HepG2 (cell line): ENCODE data around the gene GPATCH2. TPM values are rescaled to one million over a fixed set of nuclear protein-coding genes. Genes with fewer than 3 reads are reported as not detected.

Experiments used
- ASH2L ChIP-seq: fragments of 300-600, 200-600 bp; sonication (generic); IDR thresholded peaks from 2 replicates; pipeline ENCODE4 v1.7.0; 2017; ENCODE audit warnings: low read depth, mild to moderate bottlenecking, moderate library complexity, mixed read lengths, low read length; ENCODE audit not compliant: insufficient read length
- BHLHE40 ChIP-seq: IDR thresholded peaks from 2 replicates; pipeline ENCODE4 v1.6.1; 2011; ENCODE audit warnings: low read length, improper control_type of control experiment
- CENPBD1 ChIP-seq: sonication (generic); formaldehyde crosslinking; IDR thresholded peaks from 2 replicates; pipeline ENCODE4 v1.8.0; 2022; ENCODE audit warnings: missing genetic modification reagents, low read depth, mild to moderate bottlenecking, borderline replicate concordance
- GATAD2A ChIP-seq: IDR thresholded peaks from 2 replicates; pipeline ENCODE4 v1.6.1; 2016
- HIVEP1 ChIP-seq: sonication (generic); formaldehyde crosslinking; IDR thresholded peaks from 2 replicates; pipeline ENCODE4 v1.4.0; 2020; ENCODE audit warnings: mild to moderate bottlenecking, missing genetic modification reagents
- HNRNPL ChIP-seq: fragments of 200-400 bp; formaldehyde crosslinking; IDR thresholded peaks from 2 replicates; pipeline ENCODE4 v1.6.1; 2017; ENCODE audit warnings: mild to moderate bottlenecking, low read depth, low read length
- NFE2L1 ChIP-seq: sonication (generic); formaldehyde crosslinking; IDR thresholded peaks from 2 replicates; pipeline ENCODE4 v1.4.0; 2020; ENCODE audit warnings: missing genetic modification reagents, mild to moderate bottlenecking, borderline replicate concordance
- PPARG ChIP-seq: conservative IDR thresholded peaks from 2 replicates; pipeline ENCODE4 v1.6.1; 2016; ENCODE audit warnings: missing biosample characterization, missing genetic modification reagents
- PRPF4 ChIP-seq: fragments of 200-400 bp; formaldehyde crosslinking; IDR thresholded peaks from 2 replicates; pipeline ENCODE4 v1.6.1; 2016; ENCODE audit warnings: low read length, low read depth; ENCODE audit not compliant: poor library complexity, severe bottlenecking
- SAP130 ChIP-seq: IDR thresholded peaks from 2 replicates; pipeline ENCODE4 v1.6.1; 2016; ENCODE audit warnings: low read depth
- SNAPC4 ChIP-seq: sonication (generic); formaldehyde crosslinking; IDR thresholded peaks from 2 replicates; pipeline ENCODE4 v1.4.0; 2020; ENCODE audit warnings: mild to moderate bottlenecking, missing genetic modification reagents
- ZFP36L1 ChIP-seq: sonication (generic); formaldehyde crosslinking; IDR thresholded peaks from 2 replicates; pipeline ENCODE4 v1.8.0; 2022; ENCODE audit warnings: mild to moderate bottlenecking, missing genetic modification reagents, moderate library complexity
- ZNF460 ChIP-seq: sonication (generic); formaldehyde crosslinking; IDR thresholded peaks from 2 replicates; pipeline ENCODE4 v1.5.1; 2020; ENCODE audit warnings: missing genetic modification reagents, mild to moderate bottlenecking, borderline replicate concordance
- ZNF839 ChIP-seq: sonication (generic); formaldehyde crosslinking; IDR thresholded peaks from 2 replicates; pipeline ENCODE4 v1.4.0; 2020; ENCODE audit warnings: missing genetic modification reagents, mild to moderate bottlenecking, borderline replicate concordance
- ZNF879 ChIP-seq: sonication (generic); formaldehyde crosslinking; IDR thresholded peaks from 2 replicates; pipeline ENCODE4 v1.8.1; 2023; ENCODE audit warnings: missing genetic modification reagents
- ZNF883 ChIP-seq: sonication (generic); formaldehyde crosslinking; IDR thresholded peaks from 2 replicates; pipeline ENCODE4 v1.5.1; 2020; ENCODE audit warnings: mild to moderate bottlenecking, missing genetic modification reagents; ENCODE audit errors: not compliant biosample characterization
- ZSCAN31 ChIP-seq: sonication (generic); formaldehyde crosslinking; IDR thresholded peaks from 2 replicates; pipeline ENCODE4 v1.5.0; 2020; ENCODE audit warnings: low read depth, mild to moderate bottlenecking, missing genetic modification reagents
- polyA plus RNA-seq, 8 experiments: library from polyadenylated mRNA; depleted of rRNA in 3 of 8; stranded (reverse) in 7 of 8; unstranded in 1 of 8; fragments of >200 nt; fragmentation: Illumina TruSeq in 4 of 8; extraction: Trizol in 4 of 8; gene quantifications; 2 replicates each; pipeline versions ENCODE4 v1.2.1 to v1.2.3, GENCODE V29; 2011 to 2016; ENCODE audit warnings: low read depth in 4 of 8, missing spikeins in 1 of 8, mixed read lengths in 1 of 8; ENCODE audit not compliant: insufficient read depth in 1 of 8
- total RNA-seq, 5 experiments: library from RNA; depleted of rRNA; stranded (reverse); fragments of >200 nt; fragmentation: Illumina TruSeq; extraction: Trizol; gene quantifications; 2 replicates each; pipeline ENCODE4 v1.2.3, GENCODE V29; 2016; ENCODE audit warnings: low read depth in 1 of 5
- TF ChIP-seq, protein P1 (sequence below): sonication (generic); formaldehyde crosslinking; IDR thresholded peaks from 2 replicates; pipeline ENCODE4 v1.4.0; 2020; ENCODE audit warnings: missing genetic modification reagents

The GPATCH2 gene
- total and polyA plus RNA-seq, 2 of the 13 experiments (the other 11 are each of a cell fraction or from before 2014, with no cell fraction given) = 3.5 to 15.7 TPM

DNA sequence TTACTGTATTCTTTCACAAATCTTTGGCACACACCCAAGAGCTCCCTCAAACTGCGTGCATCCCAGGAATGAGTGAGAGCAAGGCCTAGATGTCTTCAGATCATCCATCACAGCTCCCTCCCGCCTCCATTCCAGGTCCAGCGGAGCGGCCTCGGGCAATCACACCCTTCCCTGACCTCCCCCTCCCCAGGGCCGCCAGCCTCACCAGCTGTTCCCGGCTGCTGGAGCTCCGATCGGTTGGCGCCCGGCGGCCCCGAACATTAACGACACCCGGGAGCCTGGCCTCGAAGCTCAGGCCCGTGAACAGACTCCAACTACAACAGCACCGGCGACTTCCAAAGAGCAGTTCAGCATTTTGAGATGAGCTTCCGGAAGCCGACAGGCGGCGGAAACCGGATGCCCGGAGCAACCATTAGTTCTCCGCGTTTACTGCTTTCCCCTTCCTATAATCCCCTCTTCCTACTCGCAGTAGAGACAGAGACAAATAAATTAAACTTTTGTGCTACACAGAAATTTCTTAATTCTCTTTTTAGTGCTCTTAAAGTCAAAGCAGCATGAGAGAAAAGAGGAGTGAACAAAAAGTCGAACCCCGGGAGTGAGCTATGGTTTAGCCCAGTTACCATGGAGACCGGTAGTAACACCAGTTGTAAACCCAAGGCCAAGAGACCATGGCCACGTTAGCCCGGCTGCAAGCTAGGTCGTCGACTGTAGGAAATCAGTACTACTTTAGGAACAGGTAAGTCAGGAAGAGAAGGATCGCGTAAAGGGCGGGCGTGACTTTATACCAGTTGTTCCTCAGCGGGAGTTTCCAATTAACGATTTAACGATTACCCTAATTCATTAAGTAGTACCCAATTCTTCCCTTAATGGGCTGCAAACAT is at the start of gene GPATCH2, which contains the start of gene SPATA17 (continued):
- TF ChIP-seq, protein P1, sequence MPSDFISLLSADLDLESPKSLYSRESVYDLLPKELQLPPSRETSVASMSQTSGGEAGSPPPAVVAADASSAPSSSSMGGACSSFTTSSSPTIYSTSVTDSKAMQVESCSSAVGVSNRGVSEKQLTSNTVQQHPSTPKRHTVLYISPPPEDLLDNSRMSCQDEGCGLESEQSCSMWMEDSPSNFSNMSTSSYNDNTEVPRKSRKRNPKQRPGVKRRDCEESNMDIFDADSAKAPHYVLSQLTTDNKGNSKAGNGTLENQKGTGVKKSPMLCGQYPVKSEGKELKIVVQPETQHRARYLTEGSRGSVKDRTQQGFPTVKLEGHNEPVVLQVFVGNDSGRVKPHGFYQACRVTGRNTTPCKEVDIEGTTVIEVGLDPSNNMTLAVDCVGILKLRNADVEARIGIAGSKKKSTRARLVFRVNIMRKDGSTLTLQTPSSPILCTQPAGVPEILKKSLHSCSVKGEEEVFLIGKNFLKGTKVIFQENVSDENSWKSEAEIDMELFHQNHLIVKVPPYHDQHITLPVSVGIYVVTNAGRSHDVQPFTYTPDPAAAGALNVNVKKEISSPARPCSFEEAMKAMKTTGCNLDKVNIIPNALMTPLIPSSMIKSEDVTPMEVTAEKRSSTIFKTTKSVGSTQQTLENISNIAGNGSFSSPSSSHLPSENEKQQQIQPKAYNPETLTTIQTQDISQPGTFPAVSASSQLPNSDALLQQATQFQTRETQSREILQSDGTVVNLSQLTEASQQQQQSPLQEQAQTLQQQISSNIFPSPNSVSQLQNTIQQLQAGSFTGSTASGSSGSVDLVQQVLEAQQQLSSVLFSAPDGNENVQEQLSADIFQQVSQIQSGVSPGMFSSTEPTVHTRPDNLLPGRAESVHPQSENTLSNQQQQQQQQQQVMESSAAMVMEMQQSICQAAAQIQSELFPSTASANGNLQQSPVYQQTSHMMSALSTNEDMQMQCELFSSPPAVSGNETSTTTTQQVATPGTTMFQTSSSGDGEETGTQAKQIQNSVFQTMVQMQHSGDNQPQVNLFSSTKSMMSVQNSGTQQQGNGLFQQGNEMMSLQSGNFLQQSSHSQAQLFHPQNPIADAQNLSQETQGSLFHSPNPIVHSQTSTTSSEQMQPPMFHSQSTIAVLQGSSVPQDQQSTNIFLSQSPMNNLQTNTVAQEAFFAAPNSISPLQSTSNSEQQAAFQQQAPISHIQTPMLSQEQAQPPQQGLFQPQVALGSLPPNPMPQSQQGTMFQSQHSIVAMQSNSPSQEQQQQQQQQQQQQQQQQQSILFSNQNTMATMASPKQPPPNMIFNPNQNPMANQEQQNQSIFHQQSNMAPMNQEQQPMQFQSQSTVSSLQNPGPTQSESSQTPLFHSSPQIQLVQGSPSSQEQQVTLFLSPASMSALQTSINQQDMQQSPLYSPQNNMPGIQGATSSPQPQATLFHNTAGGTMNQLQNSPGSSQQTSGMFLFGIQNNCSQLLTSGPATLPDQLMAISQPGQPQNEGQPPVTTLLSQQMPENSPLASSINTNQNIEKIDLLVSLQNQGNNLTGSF (CRISPR knock-in tag) = 0 out of 2 replicates have a peak, but pooled peaks have one; percentile 45
- no peak for TF ChIP-seq ZNF460 (CRISPR knock-in tag)
- no peak for TF ChIP-seq NFE2L1 (CRISPR knock-in tag)
- TF ChIP-seq SAP130 (CRISPR knock-in tag) = peak; percentile 96
- peak; percentile 40; the same call in 1 of the 2 replicates for TF ChIP-seq ZSCAN31 (CRISPR knock-in tag)
- no peak for TF ChIP-seq ZNF879
- no peak for TF ChIP-seq ZFP36L1 (CRISPR knock-in tag)
- TF ChIP-seq BHLHE40 = peak; percentile 93
- 0 out of 2 replicates have a peak, but pooled peaks have one; percentile 33 for TF ChIP-seq HNRNPL
- no peak for TF ChIP-seq CENPBD1 (CRISPR knock-in tag)
- TF ChIP-seq PRPF4 = no peak
- peak; percentile 94 for TF ChIP-seq ASH2L
- TF ChIP-seq ZNF883 (CRISPR knock-in tag) = no peak
- peak; percentile 10; the same call in 1 of the 2 replicates for TF ChIP-seq GATAD2A
- TF ChIP-seq HIVEP1 (CRISPR knock-in tag) = peak; percentile 71; the same call in 1 of the 2 replicates
- peak; percentile 18; the same call in 1 of the 2 replicates for TF ChIP-seq PPARG (CRISPR knock-in tag)
- TF ChIP-seq ZNF839 (CRISPR knock-in tag) = no peak
- TF ChIP-seq SNAPC4 = peak; percentile 72
